ENCODE data around the gene CLASRP.
"Not testable (repeated sequence)": the region's sequence is repeated elsewhere in the genome, so short reads cannot be mapped to it uniquely, and the experiment has no call there.

Gene CLASRP

DNA sequence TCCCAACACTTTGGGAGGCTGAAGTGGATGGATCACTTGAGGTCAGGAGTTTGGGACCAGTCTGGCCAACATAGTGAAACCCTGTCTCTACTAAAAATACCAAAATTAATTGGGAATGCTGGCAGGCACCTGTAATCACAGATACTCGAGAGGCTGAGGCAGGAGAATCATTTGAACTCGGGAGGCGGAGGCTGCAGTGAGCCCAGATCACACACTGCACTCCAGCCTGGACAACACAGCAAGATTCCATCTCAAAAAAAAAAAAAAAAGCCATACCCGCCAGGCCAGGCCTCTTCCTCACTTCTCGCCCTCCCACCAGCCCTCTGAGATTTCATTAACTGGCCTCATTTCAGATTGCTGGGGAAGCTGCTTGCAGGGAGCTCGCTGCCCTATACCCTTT, 45.3 kb upstream of the CLASRP start:
- H3K79me2 ChIP-seq (ENCODE audit: low read length): no peaks in the 10 kb centered on the region
- H3K27me3 ChIP-seq (ENCODE audit: low read depth, low read length): no peaks in the 10 kb centered on the region
- peaks cover 29% of the 10 kb centered on the region for H3K36me3 ChIP-seq (replicated peaks; ENCODE audit: low read depth, low read length)
- TF ChIP-seq, protein P1, sequence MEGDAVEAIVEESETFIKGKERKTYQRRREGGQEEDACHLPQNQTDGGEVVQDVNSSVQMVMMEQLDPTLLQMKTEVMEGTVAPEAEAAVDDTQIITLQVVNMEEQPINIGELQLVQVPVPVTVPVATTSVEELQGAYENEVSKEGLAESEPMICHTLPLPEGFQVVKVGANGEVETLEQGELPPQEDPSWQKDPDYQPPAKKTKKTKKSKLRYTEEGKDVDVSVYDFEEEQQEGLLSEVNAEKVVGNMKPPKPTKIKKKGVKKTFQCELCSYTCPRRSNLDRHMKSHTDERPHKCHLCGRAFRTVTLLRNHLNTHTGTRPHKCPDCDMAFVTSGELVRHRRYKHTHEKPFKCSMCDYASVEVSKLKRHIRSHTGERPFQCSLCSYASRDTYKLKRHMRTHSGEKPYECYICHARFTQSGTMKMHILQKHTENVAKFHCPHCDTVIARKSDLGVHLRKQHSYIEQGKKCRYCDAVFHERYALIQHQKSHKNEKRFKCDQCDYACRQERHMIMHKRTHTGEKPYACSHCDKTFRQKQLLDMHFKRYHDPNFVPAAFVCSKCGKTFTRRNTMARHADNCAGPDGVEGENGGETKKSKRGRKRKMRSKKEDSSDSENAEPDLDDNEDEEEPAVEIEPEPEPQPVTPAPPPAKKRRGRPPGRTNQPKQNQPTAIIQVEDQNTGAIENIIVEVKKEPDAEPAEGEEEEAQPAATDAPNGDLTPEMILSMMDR (IDR thresholded peaks at IDR 0.05; ENCODE audit: low read depth, low read length): no peak
- no peak for TF ChIP-seq EZH2phosphoT487 (IDR thresholded peaks at IDR 0.05; ENCODE audit: low read depth)
- peaks cover 6% of the 10 kb centered on the region for H3K4me1 ChIP-seq (ENCODE audit: low read length)
- H3K9ac ChIP-seq (ENCODE audit: low read length): no peak overlapping the region
- H3K4me2 ChIP-seq (ENCODE audit: low read length): no peak overlapping the region
- H3K9me3 ChIP-seq (ENCODE audit: insufficient read depth, low read length): no peaks in the 10 kb centered on the region
- H2AFZ ChIP-seq (ENCODE audit: low read depth, low read length): no peak overlapping the region
- H3K4me3 ChIP-seq (ENCODE audit: low read length): no peak overlapping the region
- no peaks in the 10 kb centered on the region for H4K20me1 ChIP-seq (ENCODE audit: insufficient read depth, low read length)
- no peak overlapping the region for H3K27ac ChIP-seq (ENCODE audit: low read length)

GRCh38 chr19:44993926-44994537, 44.8 kb upstream of the CLASRP start:
- Histone ChIP-seq H3K27ac (ENCODE audit: low read length) (no peak overlapping the region), H3K4me2 (ENCODE audit: low read length) (no peak overlapping the region), H3K79me2 (ENCODE audit: low read length) (no peaks in the 10 kb centered on the region), H3K9ac (ENCODE audit: low read length) (no peak overlapping the region), H3K27me3 (ENCODE audit: low read depth, low read length) (no peaks in the 10 kb centered on the region), H3K4me3 (ENCODE audit: low read length) (no peak overlapping the region), H3K9me3 (ENCODE audit: insufficient read depth, low read length) (no peaks in the 10 kb centered on the region), H3K36me3 (replicated peaks; ENCODE audit: low read depth, low read length) (peaks cover 27% of the 10 kb centered on the region), H4K20me1 (ENCODE audit: insufficient read depth, low read length) (no peaks in the 10 kb centered on the region), H2AFZ (ENCODE audit: low read depth, low read length) (no peak overlapping the region), H3K4me1 (ENCODE audit: low read length) (peaks cover 6% of the 10 kb centered on the region)
- no peak for TF ChIP-seq EZH2phosphoT487 (IDR thresholded peaks at IDR 0.05; ENCODE audit: low read depth)
- TF ChIP-seq, protein P1 (IDR thresholded peaks at IDR 0.05; ENCODE audit: low read depth, low read length): no peak

GRCh38 chr19:44998025-44998424, 40.8 kb upstream of the CLASRP start:
- Histone ChIP-seq H3K4me3 (ENCODE audit: low read length) (no peak overlapping the region), H3K36me3 (replicated peaks; ENCODE audit: low read depth, low read length) (peaks cover 10% of the 10 kb centered on the region), H3K4me2 (ENCODE audit: low read length) (no peak overlapping the region), H3K27ac (ENCODE audit: low read length) (no peak overlapping the region), H2AFZ (ENCODE audit: low read depth, low read length) (no peak overlapping the region), H3K27me3 (ENCODE audit: low read depth, low read length) (no peaks in the 10 kb centered on the region), H3K4me1 (ENCODE audit: low read length) (peaks cover 10% of the 10 kb centered on the region), H3K9ac (ENCODE audit: low read length) (no peak overlapping the region), H3K79me2 (ENCODE audit: low read length) (peaks cover 9% of the 10 kb centered on the region), H3K9me3 (ENCODE audit: insufficient read depth, low read length) (no peaks in the 10 kb centered on the region), H4K20me1 (ENCODE audit: insufficient read depth, low read length) (peaks cover 9% of the 10 kb centered on the region)
- no peak for TF ChIP-seq EZH2phosphoT487 (IDR thresholded peaks at IDR 0.05; ENCODE audit: low read depth)
- TF ChIP-seq, protein P1 (IDR thresholded peaks at IDR 0.05; ENCODE audit: low read depth, low read length): no peak

- H3K4me2 ChIP-seq (ENCODE audit: low read length); H3K9me3 ChIP-seq (ENCODE audit: insufficient read depth, low read length); H3K4me3 ChIP-seq (ENCODE audit: low read length); H3K27me3 ChIP-seq (ENCODE audit: low read depth, low read length); H3K27ac ChIP-seq (ENCODE audit: low read length); H3K9ac ChIP-seq (ENCODE audit: low read length); H2AFZ ChIP-seq (ENCODE audit: low read depth, low read length): not testable (repeated sequence)
- peaks cover 20% of the 10 kb centered on the region for H3K79me2 ChIP-seq (ENCODE audit: low read length)
- peaks cover 10% of the 10 kb centered on the region for H3K4me1 ChIP-seq (ENCODE audit: low read length)
- peaks cover 13% of the 10 kb centered on the region for H4K20me1 ChIP-seq (ENCODE audit: insufficient read depth, low read length)
- H3K36me3 ChIP-seq (replicated peaks; ENCODE audit: low read depth, low read length): peaks cover 12% of the 10 kb centered on the region
Measured at GRCh38 chr19:44999131-44999925, 39.5 kb upstream of the CLASRP start.

- Histone ChIP-seq H3K79me2 (ENCODE audit: low read length) (peaks cover 33% of the 10 kb centered on the region), H3K27ac (ENCODE audit: low read length) (peak overlapping the region; percentile 24; the same call in 1 of the 2 replicates), H2AFZ (ENCODE audit: low read depth, low read length) (peak overlapping the region; percentile 75; the same call in 1 of the 2 replicates), H4K20me1 (ENCODE audit: insufficient read depth, low read length) (peaks cover 13% of the 10 kb centered on the region), H3K36me3 (replicated peaks; ENCODE audit: low read depth, low read length) (peaks cover 19% of the 10 kb centered on the region), H3K4me1 (ENCODE audit: low read length) (peaks cover 10% of the 10 kb centered on the region), H3K9ac (ENCODE audit: low read length) (peak overlapping the region; percentile 65), H3K4me2 (ENCODE audit: low read length) (peak overlapping the region; percentile 89), H3K4me3 (ENCODE audit: low read length) (peak overlapping the region; percentile 78)
- H3K27me3 ChIP-seq (ENCODE audit: low read depth, low read length); H3K9me3 ChIP-seq (ENCODE audit: insufficient read depth, low read length): not testable (repeated sequence)
Measured at GRCh38 chr19:45000665-45001064, 38.2 kb upstream of the CLASRP start.
